B cell (primary cell): Measurements from ENCODE around the gene RFC4. TPM values are rescaled to one million over a fixed set of nuclear protein-coding genes. Genes with fewer than 3 reads are reported as not detected.

ENCODE experiments used
- ATAC-seq: fragments of 200-7000 bp; cut with Tn5 transposase; one replicate; pipeline ENCODE4 v1.10.0; 2021; ENCODE audit warnings: low read depth, mild to moderate bottlenecking, moderate number of reproducible peaks, moderate library complexity
- CTCF ChIA-PET: fragments of 350-600 bp; sonication (Branson Sonifier 250); formaldehyde crosslinking; loops from one replicate; lab custom pipeline; 2021; ENCODE audit warnings: antibody characterized with exemption, inconsistent platforms; lab: Charles Lee
- POLR2A ChIA-PET: fragments of 350-600 bp; sonication (Branson Sonifier 250); formaldehyde crosslinking; loops from one replicate; lab custom pipeline; 2021; ENCODE audit warnings: antibody characterized with exemption; lab: Charles Lee
- DNase-seq: peaks from one replicate; pipeline ENCODE4 v3.0.0; 2013
- H2AFZ ChIP-seq: 2 replicates; pipeline ENCODE4 v1.6.1; 2012; ENCODE audit warnings: mild to moderate bottlenecking, low read depth, low read length; ENCODE audit not compliant: insufficient read depth, poor library complexity, severe bottlenecking
- H3K27ac ChIP-seq, 2 donors: 1 replicate in 1 of 2; 2 replicates in 1 of 2; pipeline ENCODE4 v1.5.1; 2012 to 2013; ENCODE audit warnings: low read length in 2 of 2, mild to moderate bottlenecking in 2 of 2, moderate library complexity in 1 of 2
- H3K27me3 ChIP-seq, 4 experiments: fragments of 200-600 bp in 1 of 4; sonication (generic) in 1 of 4; replicated peaks in 1 of 4; 1 replicate in 2 of 4; 2 replicates in 2 of 4; pipeline versions ENCODE4 v1.6.1 to v1.7.0; 2013 to 2016; ENCODE audit warnings: low read length in 3 of 4, mild to moderate bottlenecking in 2 of 4, mixed read lengths in 1 of 4, moderate library complexity in 1 of 4; ENCODE audit not compliant: insufficient read depth in 4 of 4, control insufficient read depth in 3 of 4; ENCODE audit errors: control extremely low read depth in 1 of 4
- H3K36me3 ChIP-seq, 2 experiments: replicated peaks in 1 of 2; 1 replicate in 1 of 2; 2 replicates in 1 of 2; pipeline versions ENCODE4 v1.6.1 to v1.7.1; 2013; ENCODE audit warnings: low read length in 1 of 2; ENCODE audit not compliant: insufficient read depth in 2 of 2, control insufficient read depth in 1 of 2; ENCODE audit errors: control extremely low read depth in 1 of 2, extremely low read depth in 1 of 2
- H3K4me1 ChIP-seq, 2 donors: fragments of 200-600 bp in 1 of 2; sonication (generic) in 1 of 2; 1 replicate in 1 of 2; 2 replicates in 1 of 2; pipeline versions ENCODE4 v1.5.1 to v1.6.1; 2013 to 2017; ENCODE audit warnings: low read length in 2 of 2; ENCODE audit not compliant: control insufficient read depth in 2 of 2, insufficient read depth in 2 of 2
- H3K4me2 ChIP-seq: replicated peaks from 2 replicates; pipeline ENCODE3; 2012; ENCODE audit warnings: mild to moderate bottlenecking, low read depth, low read length; ENCODE audit not compliant: poor library complexity, severe bottlenecking
- H3K4me3 ChIP-seq, 5 experiments: fragments of 200-600 bp in 1 of 5; sonication (generic) in 1 of 5; 1 replicate in 3 of 5; 2 replicates in 2 of 5; pipeline versions ENCODE4 v1.5.1 to v1.7.0; 2011 to 2016; ENCODE audit warnings: low read length in 4 of 5, mild to moderate bottlenecking in 4 of 5, low read depth in 2 of 5, control low read depth in 1 of 5, moderate library complexity in 1 of 5; ENCODE audit not compliant: insufficient read depth in 1 of 5; ENCODE audit errors: control extremely low read depth in 1 of 5, extremely low read depth in 1 of 5
- H3K79me2 ChIP-seq: fragments of 200-600 bp; sonication (generic); one replicate; pipeline ENCODE4 v1.6.0; 2016; ENCODE audit warnings: low read length; ENCODE audit not compliant: control insufficient read depth, insufficient read depth
- H3K9ac ChIP-seq: fragments of 200-600 bp; sonication (generic); 2 replicates; pipeline ENCODE4 v1.6.1; 2017; ENCODE audit warnings: mild to moderate bottlenecking, low read length, moderate library complexity
- H3K9me3 ChIP-seq, 3 donors: one replicate each; pipeline versions ENCODE4 v1.6.1 to v1.7.1; 2013; ENCODE audit warnings: low read length in 2 of 3; ENCODE audit not compliant: control insufficient read depth in 2 of 3, insufficient read depth in 1 of 3; ENCODE audit errors: control extremely low read depth in 1 of 3
- H4K20me1 ChIP-seq: 2 replicates; pipeline ENCODE4 v1.6.0; 2012; ENCODE audit warnings: mild to moderate bottlenecking, low read length; ENCODE audit not compliant: insufficient read depth, control insufficient read depth, poor library complexity, severe bottlenecking
- H3K27ac Mint-ChIP-seq: one replicate; pipeline ENCODE4 v1.8.0; 2021; ENCODE audit warnings: mixed read lengths
- H3K27me3 Mint-ChIP-seq: one replicate; pipeline ENCODE4 v1.8.0; 2021; ENCODE audit warnings: mixed read lengths
- H3K4me1 Mint-ChIP-seq: one replicate; pipeline ENCODE4 v1.8.0; 2021; ENCODE audit warnings: mixed read lengths
- H3K4me3 Mint-ChIP-seq: one replicate; pipeline ENCODE4 v1.8.0; 2021; ENCODE audit warnings: mixed read lengths
- H3K9me3 Mint-ChIP-seq: one replicate; pipeline ENCODE4 v1.8.0; 2022; ENCODE audit warnings: mixed read lengths; ENCODE audit not compliant: insufficient read depth
- EZH2 ChIP-seq: IDR thresholded peaks from 2 replicates; pipeline ENCODE4 v1.6.1; 2012; ENCODE audit warnings: borderline replicate concordance, low read depth, mild to moderate bottlenecking, moderate library complexity, low read length; ENCODE audit not compliant: insufficient read depth, poor library complexity, severe bottlenecking
- WGBS: methylation state at CpG from one replicate; pipeline ENCODE4 v1.1.5; 2013; ENCODE audit warnings: missing lambda C conversion rate; ENCODE audit not compliant: insufficient coverage; 5-methylcytosine and 5-hydroxymethylcytosine counted together
- intact Hi-C: fragments of 100-400 bp; cut with micrococcal nuclease; formaldehyde crosslinking; loops from one replicate; pipeline ENCODE4 v1.10.0; 2022
- polyA plus RNA-seq: library from polyadenylated mRNA; depleted of rRNA; stranded (reverse); fragments of >200 nt; gene quantifications from 2 replicates; pipeline ENCODE4 v1.2.3, GENCODE V29; 2012
- small RNA-seq: library from RNA; depleted of rRNA; stranded (forward); fragments of <200 nt; gene quantifications from one replicate; pipeline ENCODE3, GENCODE V24; 2012; ENCODE audit warnings: low replicate concordance, low read depth; ENCODE audit not compliant: insufficient read length
- total RNA-seq, 2 donors: library from RNA; stranded (reverse); fragments of 120-200 nt in 1 of 2; gene quantifications; 1 replicate in 1 of 2; 2 replicates in 1 of 2; pipeline versions ENCODE4 v1.2.3 to v1.2.4, GENCODE V29; 2013 to 2022
- TF ChIP-seq, protein P1 (sequence below): fragments of 200-600 bp; IDR thresholded peaks from one replicate; pipeline ENCODE4 v1.8.0; 2022; ENCODE audit warnings: antibody characterized with exemption, mild to moderate bottlenecking

The RFC4 gene
- total and polyA plus RNA-seq, 2 donors (not counting 1 experiment from before 2014, with no cell fraction given): 17.8 to 20.5 TPM

DNA sequence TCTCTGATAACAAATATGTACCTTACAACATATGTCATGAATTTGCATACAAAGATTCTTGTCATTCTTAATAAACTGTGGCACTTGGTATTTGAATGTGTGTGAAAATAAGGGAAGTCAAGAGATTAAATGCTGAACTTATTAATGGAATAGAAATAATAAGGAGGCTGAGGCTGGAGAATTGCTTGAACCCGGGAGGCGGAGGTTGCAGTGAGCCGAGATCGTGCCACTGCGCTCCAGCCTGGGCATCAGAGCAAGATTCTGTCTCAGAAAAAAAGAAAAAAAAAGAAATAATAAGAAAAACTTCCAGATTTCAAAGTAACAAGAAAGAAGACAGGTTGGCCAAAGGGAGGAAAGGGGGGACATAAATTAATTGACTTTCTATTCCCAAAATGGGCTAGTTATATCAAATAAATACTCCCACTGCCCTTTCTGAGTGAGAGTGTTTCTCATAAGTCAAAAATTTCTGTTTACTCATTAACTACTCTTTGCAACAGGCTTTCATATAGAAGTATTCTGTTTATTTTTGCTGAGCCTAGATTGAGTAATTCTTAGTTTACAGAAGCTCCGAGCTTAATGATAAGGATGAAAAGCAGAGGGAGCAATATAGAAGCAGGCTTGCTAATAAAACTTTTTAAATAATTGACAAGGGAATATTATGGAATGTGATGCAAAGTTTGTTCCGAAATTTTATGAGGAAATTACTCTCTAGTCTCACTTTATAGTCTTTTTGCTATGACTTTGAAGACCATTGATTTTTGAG lies 63.5 kb downstream of the RFC4 start:
- Histone ChIP-seq H3K27ac (no peak overlapping the region), H4K20me1 (no peaks in the 10 kb centered on the region), H3K79me2 (no peaks in the 10 kb centered on the region), H3K4me3 (no peak overlapping the region), H3K9me3 (no peaks in the 10 kb centered on the region), H3K9ac (no peak overlapping the region), H3K27me3 (peaks cover 0 to 4% (median 0%) of the 10 kb centered on the region in 4 experiments), H3K36me3 (no peaks in the 10 kb centered on the region), H2AFZ (no peak overlapping the region), H3K4me2 (no peak overlapping the region), H3K4me1 (no peaks in the 10 kb centered on the region)
- Mint-ChIP-seq H3K4me3 (no peak overlapping the region), H3K27ac (no peak overlapping the region), H3K9me3 (no peaks in the 10 kb centered on the region), H3K4me1 (peaks cover 4% of the 10 kb centered on the region), H3K27me3 (peaks cover 6% of the 10 kb centered on the region)
- POLR2A ChIA-PET: no interaction called here
- CTCF ChIA-PET: interaction anchor here (0.5 kb wide), 1 partner anchor 760 kb away, joined by 11 read pairs; no protein-coding TSS in a partner anchor
- no peak for DNase-seq
- ATAC-seq: no peak
- intact Hi-C loops: no loop called here
- TF ChIP-seq EZH2: no peak
- TF ChIP-seq, protein P1, sequence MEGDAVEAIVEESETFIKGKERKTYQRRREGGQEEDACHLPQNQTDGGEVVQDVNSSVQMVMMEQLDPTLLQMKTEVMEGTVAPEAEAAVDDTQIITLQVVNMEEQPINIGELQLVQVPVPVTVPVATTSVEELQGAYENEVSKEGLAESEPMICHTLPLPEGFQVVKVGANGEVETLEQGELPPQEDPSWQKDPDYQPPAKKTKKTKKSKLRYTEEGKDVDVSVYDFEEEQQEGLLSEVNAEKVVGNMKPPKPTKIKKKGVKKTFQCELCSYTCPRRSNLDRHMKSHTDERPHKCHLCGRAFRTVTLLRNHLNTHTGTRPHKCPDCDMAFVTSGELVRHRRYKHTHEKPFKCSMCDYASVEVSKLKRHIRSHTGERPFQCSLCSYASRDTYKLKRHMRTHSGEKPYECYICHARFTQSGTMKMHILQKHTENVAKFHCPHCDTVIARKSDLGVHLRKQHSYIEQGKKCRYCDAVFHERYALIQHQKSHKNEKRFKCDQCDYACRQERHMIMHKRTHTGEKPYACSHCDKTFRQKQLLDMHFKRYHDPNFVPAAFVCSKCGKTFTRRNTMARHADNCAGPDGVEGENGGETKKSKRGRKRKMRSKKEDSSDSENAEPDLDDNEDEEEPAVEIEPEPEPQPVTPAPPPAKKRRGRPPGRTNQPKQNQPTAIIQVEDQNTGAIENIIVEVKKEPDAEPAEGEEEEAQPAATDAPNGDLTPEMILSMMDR: no peak
- 100% methylated on average over 4 of the region's 7 CpGs for WGBS

Small RNA genes lying within 50 kb of the gene (small RNA-seq; reads per million reads assigned to genes)
- gene RF00092 (not detected), gene RNU6-1105P (not detected), gene SNORA4 (not detected), gene SNORA63 (not detected), gene SNORA81 (not detected), gene SNORD2 (not detected)

Other genes with a start within 250 kb of the RFC4 start
- gene TBCCD1, start 239.1 kb downstream of the RFC4 start, total RNA-seq: 17.3 and 21.4 TPM in 2 replicates
- gene TBCCD1, start 239.1 kb downstream of the RFC4 start, polyA plus RNA-seq: 12.5 and 15.9 TPM in 2 replicates
- 27.7 and 28.5 TPM in 2 replicates for gene DNAJB11, start 235.8 kb downstream of the RFC4 start, total RNA-seq
- 17.9 and 79.5 TPM in 2 replicates for gene DNAJB11, start 235.8 kb downstream of the RFC4 start, polyA plus RNA-seq
- gene AHSG, start 193.4 kb downstream of the RFC4 start, total RNA-seq: not detected in 2 replicates
- not detected in 2 replicates for gene AHSG, start 193.4 kb downstream of the RFC4 start, polyA plus RNA-seq
- not detected in 2 replicates for gene FETUB, start 166.1 kb downstream of the RFC4 start, total RNA-seq
- gene FETUB, start 166.1 kb downstream of the RFC4 start, polyA plus RNA-seq: not detected in 2 replicates
- gene HRG, start 140.5 kb downstream of the RFC4 start, total RNA-seq: not detected in 2 replicates
- not detected in 2 replicates for gene HRG, start 140.5 kb downstream of the RFC4 start, polyA plus RNA-seq
- gene KNG1, start 89.1 kb downstream of the RFC4 start, total RNA-seq: not detected in 2 replicates
- not detected in 2 replicates for gene KNG1, start 89.1 kb downstream of the RFC4 start, polyA plus RNA-seq
- gene EIF4A2, start 22.9 kb downstream of the RFC4 start, total RNA-seq: 490 and 506 TPM in 2 replicates
- 547 and 1,798 TPM in 2 replicates for gene EIF4A2, start 22.9 kb downstream of the RFC4 start, polyA plus RNA-seq
- gene ADIPOQ, start 36.2 kb upstream of the RFC4 start, total RNA-seq: not detected in 2 replicates
- gene ADIPOQ, start 36.2 kb upstream of the RFC4 start, polyA plus RNA-seq: not detected in 2 replicates
- 563 and 585 TPM in 2 replicates for gene ST6GAL1, start 124.0 kb upstream of the RFC4 start, total RNA-seq
- gene ST6GAL1, start 124.0 kb upstream of the RFC4 start, polyA plus RNA-seq: 174 and 218 TPM in 2 replicates